ENCODE measurements around the gene MAX.

Gene MAX

GRCh38 chr14:65044596-65044959, 57.7 kb downstream of the MAX start:
- H2AFZ ChIP-seq = no peak overlapping the region
- H3K27ac ChIP-seq = no peak overlapping the region
- TF ChIP-seq, protein P1, sequence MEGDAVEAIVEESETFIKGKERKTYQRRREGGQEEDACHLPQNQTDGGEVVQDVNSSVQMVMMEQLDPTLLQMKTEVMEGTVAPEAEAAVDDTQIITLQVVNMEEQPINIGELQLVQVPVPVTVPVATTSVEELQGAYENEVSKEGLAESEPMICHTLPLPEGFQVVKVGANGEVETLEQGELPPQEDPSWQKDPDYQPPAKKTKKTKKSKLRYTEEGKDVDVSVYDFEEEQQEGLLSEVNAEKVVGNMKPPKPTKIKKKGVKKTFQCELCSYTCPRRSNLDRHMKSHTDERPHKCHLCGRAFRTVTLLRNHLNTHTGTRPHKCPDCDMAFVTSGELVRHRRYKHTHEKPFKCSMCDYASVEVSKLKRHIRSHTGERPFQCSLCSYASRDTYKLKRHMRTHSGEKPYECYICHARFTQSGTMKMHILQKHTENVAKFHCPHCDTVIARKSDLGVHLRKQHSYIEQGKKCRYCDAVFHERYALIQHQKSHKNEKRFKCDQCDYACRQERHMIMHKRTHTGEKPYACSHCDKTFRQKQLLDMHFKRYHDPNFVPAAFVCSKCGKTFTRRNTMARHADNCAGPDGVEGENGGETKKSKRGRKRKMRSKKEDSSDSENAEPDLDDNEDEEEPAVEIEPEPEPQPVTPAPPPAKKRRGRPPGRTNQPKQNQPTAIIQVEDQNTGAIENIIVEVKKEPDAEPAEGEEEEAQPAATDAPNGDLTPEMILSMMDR (IDR thresholded peaks at IDR 0.05) = no peak
- no peaks in the 10 kb centered on the region for H3K27me3 ChIP-seq (ENCODE audit: control insufficient read depth, insufficient read depth, low read length)
- no peak overlapping the region for H3K9ac ChIP-seq
- no peaks in the 10 kb centered on the region for H3K79me2 ChIP-seq
- H3K4me3 ChIP-seq (ENCODE audit: low read depth, low read length) = no peak overlapping the region
- H3K4me1 ChIP-seq = peaks cover 4% of the 10 kb centered on the region
- no peaks in the 10 kb centered on the region for H3K9me3 ChIP-seq (ENCODE audit: control insufficient read depth, low read length)
- no peak overlapping the region for H3K4me2 ChIP-seq (ENCODE audit: low read length)
- no peaks in the 10 kb centered on the region for H3K36me3 ChIP-seq (ENCODE audit: control insufficient read depth, insufficient read depth, low read length)

- H3K27ac ChIP-seq = no peak overlapping the region
- no peak overlapping the region for H3K4me2 ChIP-seq (ENCODE audit: low read length)
- peaks cover 4% of the 10 kb centered on the region for H3K4me1 ChIP-seq
- H3K9ac ChIP-seq = no peak overlapping the region
- H3K36me3 ChIP-seq (ENCODE audit: control insufficient read depth, insufficient read depth, low read length) = no peaks in the 10 kb centered on the region
- no peak overlapping the region for H2AFZ ChIP-seq
- no peaks in the 10 kb centered on the region for H3K79me2 ChIP-seq
- H3K4me3 ChIP-seq (ENCODE audit: low read depth, low read length) = no peak overlapping the region
- TF ChIP-seq, protein P1 (IDR thresholded peaks at IDR 0.05) = no peak
- H3K9me3 ChIP-seq (ENCODE audit: control insufficient read depth, low read length) = no peaks in the 10 kb centered on the region
- H3K27me3 ChIP-seq (ENCODE audit: control insufficient read depth, insufficient read depth, low read length) = no peaks in the 10 kb centered on the region
These were observed 58.3 kb downstream of the MAX start for GRCh38 chr14:65043893-65044595.

DNA sequence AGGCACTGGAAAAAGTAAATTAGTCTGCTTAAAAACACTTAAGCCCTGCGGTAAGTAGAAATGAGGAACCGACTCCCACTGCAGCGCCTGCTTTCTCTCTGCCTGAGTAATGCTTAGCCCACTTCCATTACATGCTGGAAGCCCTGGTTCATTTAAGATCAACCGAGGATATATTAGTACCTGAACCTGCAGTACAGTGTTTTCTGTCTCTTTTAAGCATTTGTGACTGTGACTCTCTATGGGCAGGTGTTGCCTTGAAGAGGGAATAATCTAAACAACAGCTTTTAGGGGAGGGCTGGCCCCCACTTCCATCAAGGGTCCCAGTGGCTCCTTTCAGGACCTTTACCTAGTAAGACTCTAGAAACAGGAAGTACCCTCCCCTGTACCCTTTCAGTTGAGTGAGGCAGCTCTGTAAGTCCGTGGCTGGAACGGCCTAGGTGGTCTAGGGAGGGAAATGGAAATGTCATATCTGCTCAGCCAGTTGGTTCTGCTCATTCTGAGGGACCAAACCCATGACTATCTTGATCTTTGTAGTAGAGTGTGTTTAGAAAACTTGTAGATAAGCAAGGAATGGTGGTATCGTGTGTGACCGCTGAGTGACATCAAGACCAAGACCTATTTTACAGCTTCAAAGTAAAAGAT, 59.5 kb downstream of the MAX start:
- Histone ChIP-seq H3K27ac (no peak overlapping the region), H3K36me3 (ENCODE audit: control insufficient read depth, insufficient read depth, low read length) (no peaks in the 10 kb centered on the region)

GRCh38 chr14:65042296-65042695, 60.0 kb downstream of the MAX start:
- no peaks in the 10 kb centered on the region for H3K27me3 ChIP-seq (ENCODE audit: control insufficient read depth, insufficient read depth, low read length)
- TF ChIP-seq, protein P1 (IDR thresholded peaks at IDR 0.05) = no peak
- no peak overlapping the region for H3K27ac ChIP-seq

More for the DNA sequence above, 59.5 kb downstream of the MAX start:
- no peak overlapping the region for H2AFZ ChIP-seq
- H3K9ac ChIP-seq = no peak overlapping the region
- H3K9me3 ChIP-seq (ENCODE audit: control insufficient read depth, low read length) = no peaks in the 10 kb centered on the region
- no peak overlapping the region for H3K4me2 ChIP-seq (ENCODE audit: low read length)
- H3K27me3 ChIP-seq (ENCODE audit: control insufficient read depth, insufficient read depth, low read length) = no peaks in the 10 kb centered on the region
- H3K4me3 ChIP-seq (ENCODE audit: low read depth, low read length) = no peak overlapping the region
- TF ChIP-seq, protein P1 (IDR thresholded peaks at IDR 0.05) = no peak
- H3K79me2 ChIP-seq = no peaks in the 10 kb centered on the region
- peaks cover 4% of the 10 kb centered on the region for H3K4me1 ChIP-seq

More at GRCh38 chr14:65042296-65042695, 60.0 kb downstream of the MAX start:
- Histone ChIP-seq H3K79me2 (no peaks in the 10 kb centered on the region), H3K4me3 (ENCODE audit: low read depth, low read length) (no peak overlapping the region), H2AFZ (no peak overlapping the region), H3K4me2 (ENCODE audit: low read length) (no peak overlapping the region), H3K9ac (no peak overlapping the region), H3K36me3 (ENCODE audit: control insufficient read depth, insufficient read depth, low read length) (no peaks in the 10 kb centered on the region), H3K4me1 (peaks cover 1% of the 10 kb centered on the region), H3K9me3 (ENCODE audit: control insufficient read depth, low read length) (no peaks in the 10 kb centered on the region)
